T-helper 1 cell (primary cell): ENCODE measurements around the gene PDE1C.
A peak's percentile ranks its signal among the peaks of the same experiment; 100 is the strongest.
"Not testable (repeated sequence)": the region's sequence is repeated elsewhere in the genome, so short reads cannot be mapped to it uniquely, and the experiment has no call there.

Source experiments
- DNase-seq, 5 donors: peaks; one replicate each; pipeline ENCODE4 v3.0.0-alpha.2; 2012 to 2020

The PDE1C gene

GRCh38 chr7:31887006-31887405, 183.2 kb downstream of the PDE1C start:
- DNase-seq: no peak

- no peak for DNase-seq
Measured at GRCh38 chr7:31885171-31885570, 185.0 kb downstream of the PDE1C start.

- peak in 1 of 5 donors; percentile 2 for DNase-seq
Measured at GRCh38 chr7:31883761-31884164, 186.4 kb downstream of the PDE1C start.

GRCh38 chr7:31882187-31882586, 188.0 kb downstream of the PDE1C start:
- DNase-seq: no peak

- no peak for DNase-seq
Measured at GRCh38 chr7:31878875-31879274, 191.3 kb downstream of the PDE1C start.

GRCh38 chr7:31875424-31875823, 194.8 kb downstream of the PDE1C start:
- DNase-seq: no peak

- DNase-seq: no peak
Measured at GRCh38 chr7:31874631-31875386, 195.4 kb downstream of the PDE1C start.

- no peak for DNase-seq
Measured at GRCh38 chr7:31873816-31874597, 196.2 kb downstream of the PDE1C start.

- no peak for DNase-seq
Measured at GRCh38 chr7:31872545-31873370, 197.4 kb downstream of the PDE1C start.

GRCh38 chr7:31864646-31865045, 205.6 kb downstream of the PDE1C start:
- DNase-seq: no peak

- no peak for DNase-seq
Measured at GRCh38 chr7:31860925-31861324, 209.3 kb downstream of the PDE1C start.

- DNase-seq: no peak
Measured at GRCh38 chr7:31858055-31858454, 212.2 kb downstream of the PDE1C start.

- no peak for DNase-seq
Measured at GRCh38 chr7:31857172-31857571, 213.0 kb downstream of the PDE1C start.

GRCh38 chr7:31856337-31856736, 213.9 kb downstream of the PDE1C start:
- no peak for DNase-seq

GRCh38 chr7:31855530-31855929, 214.7 kb downstream of the PDE1C start:
- DNase-seq: no peak

- DNase-seq: no peak
Measured at GRCh38 chr7:31853380-31853779, 216.8 kb downstream of the PDE1C start.

GRCh38 chr7:31852462-31852861, 217.7 kb downstream of the PDE1C start:
- DNase-seq: no peak

- no peak for DNase-seq
Measured at GRCh38 chr7:31851119-31851518, 219.1 kb downstream of the PDE1C start.

- DNase-seq: no peak
Measured at GRCh38 chr7:31850601-31851000, 219.6 kb downstream of the PDE1C start.

- no peak for DNase-seq
Measured at GRCh38 chr7:31850066-31850465, 220.1 kb downstream of the PDE1C start.

GRCh38 chr7:31835471-31835870, 234.7 kb downstream of the PDE1C start:
- no peak for DNase-seq

- not testable (repeated sequence) for DNase-seq
Measured at GRCh38 chr7:31833625-31834024, 236.6 kb downstream of the PDE1C start.

- no peak for DNase-seq
Measured at GRCh38 chr7:31828520-31828919, 241.7 kb downstream of the PDE1C start.
